ENCODE data around the gene CHFR.
"Not testable (repeated sequence)": the region's sequence is repeated elsewhere in the genome, so short reads cannot be mapped to it uniquely, and the experiment has no call there.

The CHFR gene

GRCh38 chr12:132887513-132888351 is at the start of gene CHFR:
Gene CHFR (minus strand): TSS chr12:132887605. CDS start chr12:132887328, 277 bp downstream.
- DNase-seq (ENCODE audit: low read depth), result peak; percentile 78

GRCh38 chr12:132936921-132937320 is 49.5 kb upstream of the CHFR start:
- DNase-seq (ENCODE audit: low read depth), result not testable (repeated sequence)

- DNase-seq (ENCODE audit: low read depth), result no peak
Observed at GRCh38 chr12:132936163-132936562, 48.8 kb upstream of the CHFR start.

- no peak for DNase-seq (ENCODE audit: low read depth)
Observed at GRCh38 chr12:132926415-132926833, 39.0 kb upstream of the CHFR start.

- no peak for DNase-seq (ENCODE audit: low read depth)
Observed at GRCh38 chr12:132925597-132926414, 38.4 kb upstream of the CHFR start.

GRCh38 chr12:132924356-132924755 is 37.0 kb upstream of the CHFR start:
- DNase-seq (ENCODE audit: low read depth), result no peak

GRCh38 chr12:132923356-132923909 is 36.0 kb upstream of the CHFR start:
- no peak for DNase-seq (ENCODE audit: low read depth)

- no peak for DNase-seq (ENCODE audit: low read depth)
Observed at GRCh38 chr12:132922676-132923075, 35.3 kb upstream of the CHFR start.

- no peak for DNase-seq (ENCODE audit: low read depth)
Observed at GRCh38 chr12:132921685-132922084, 34.3 kb upstream of the CHFR start.

GRCh38 chr12:132918680-132919079 is 31.3 kb upstream of the CHFR start:
- DNase-seq (ENCODE audit: low read depth), result no peak

- DNase-seq (ENCODE audit: low read depth), result no peak
Observed at GRCh38 chr12:132909030-132909368, 21.6 kb upstream of the CHFR start.

- peak; percentile 91 for DNase-seq (ENCODE audit: low read depth)
Observed at GRCh38 chr12:132908145-132909029, 21.0 kb upstream of the CHFR start.

GRCh38 chr12:132907789-132908144 is 20.4 kb upstream of the CHFR start:
- not testable (repeated sequence) for DNase-seq (ENCODE audit: low read depth)

- no peak for DNase-seq (ENCODE audit: low read depth)
Observed at GRCh38 chr12:132907216-132907615, 19.8 kb upstream of the CHFR start.

- DNase-seq (ENCODE audit: low read depth), result peak; percentile 82
Observed at GRCh38 chr12:132904718-132905328, 17.4 kb upstream of the CHFR start.

GRCh38 chr12:132899033-132899432 is 11.6 kb upstream of the CHFR start:
- DNase-seq (ENCODE audit: low read depth), result no peak

- no peak for DNase-seq (ENCODE audit: low read depth)
Observed at GRCh38 chr12:132888852-132889251, 1.4 kb upstream of the CHFR start.

- no peak for DNase-seq (ENCODE audit: low read depth)
Observed at GRCh38 chr12:132886529-132887477, 602 bp downstream of the CHFR start.

- no peak for DNase-seq (ENCODE audit: low read depth)
Observed at GRCh38 chr12:132881818-132882217, 5.6 kb downstream of the CHFR start.

GRCh38 chr12:132874620-132875019 is 12.8 kb downstream of the CHFR start:
- not testable (repeated sequence) for DNase-seq (ENCODE audit: low read depth)

All from stimulated activated CD8-positive, alpha-beta memory T cell treated with anti-CD3 and anti-CD28 coated beads, Interleukin-15, amount 100 ng/mL, for 1 hour (primary cell).